Central memory CD4-positive, alpha-beta T cell (primary cell): ENCODE data around the gene SNAI3.

ENCODE experiments used
- DNase-seq: peaks from one replicate; pipeline ENCODE4 v3.0.0; 2022
- total RNA-seq, 3 experiments: gene quantifications; one replicate each; lab custom pipeline; 2026; lab: John Stamatoyannopoulos, UW

The SNAI3 gene
- 0.99 to 29.7 (median 8.5) reads per million in 3 experiments for total RNA-seq

DNA sequence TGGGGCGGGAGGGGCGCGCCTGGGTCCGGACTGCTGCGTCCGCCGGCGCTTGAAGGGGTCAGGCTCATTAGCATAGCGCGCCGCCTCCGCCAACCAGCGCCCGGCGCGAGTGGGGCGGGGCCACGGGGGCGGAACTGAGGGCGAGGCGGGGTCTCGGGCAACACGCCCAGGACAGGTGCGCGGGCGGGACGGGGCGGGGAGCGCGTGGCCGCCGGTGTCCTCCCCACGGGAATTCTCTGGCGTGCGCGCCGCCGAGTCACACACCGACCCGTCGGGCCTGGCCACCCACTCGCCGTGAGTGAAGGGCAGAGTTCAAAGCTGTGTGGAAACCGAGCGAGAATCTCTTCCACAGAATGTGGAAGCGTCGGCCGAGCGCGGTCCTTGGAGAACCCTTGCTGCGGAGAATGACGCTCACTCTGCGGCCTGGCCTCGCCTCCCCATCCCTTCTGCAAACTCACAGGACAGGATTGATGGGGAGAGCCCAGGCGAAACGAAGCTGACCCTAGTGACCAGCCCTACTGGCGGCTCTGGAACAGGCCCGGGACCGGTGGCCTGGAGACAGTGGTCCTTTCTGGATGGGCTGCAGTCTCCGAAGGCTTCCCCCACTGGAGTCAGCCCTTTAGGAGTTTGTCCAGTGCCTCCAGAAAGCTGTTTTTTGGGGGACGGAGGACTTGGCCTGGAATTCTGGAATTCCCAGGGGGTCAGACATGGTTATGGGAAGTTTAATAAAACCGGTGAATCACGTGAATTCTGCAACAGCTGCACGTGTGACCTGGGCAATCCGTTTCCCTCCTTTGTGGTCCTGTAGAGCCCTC is at the start of gene SNAI3:
Gene SNAI3 (minus strand): TSS at position 69 of the 815 bp plus-strand sequence. CDS start 101 bp downstream, outside the sequence.
- DNase-seq: peak; percentile 78

DNA sequence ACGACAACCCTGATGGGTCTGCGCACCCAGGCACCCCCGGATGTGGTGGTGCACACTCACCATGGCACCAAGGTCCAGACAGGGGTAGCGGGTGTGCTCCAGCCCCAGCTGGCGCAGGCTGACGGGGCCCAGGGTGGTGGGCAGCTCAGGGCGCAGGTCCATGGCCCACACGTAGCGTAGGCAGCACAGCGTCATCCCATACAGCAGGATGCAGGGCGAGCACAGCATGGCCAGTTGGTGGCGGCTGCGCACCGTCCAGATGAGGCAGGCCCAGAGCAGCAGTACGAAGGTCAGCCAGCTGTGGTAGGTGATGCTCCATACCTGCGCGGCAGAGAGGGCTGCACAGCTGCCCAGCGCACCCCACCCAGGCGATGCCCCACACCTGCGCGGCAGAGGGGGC is 49.8 kb upstream of the SNAI3 start:
- no peak for DNase-seq

DNA sequence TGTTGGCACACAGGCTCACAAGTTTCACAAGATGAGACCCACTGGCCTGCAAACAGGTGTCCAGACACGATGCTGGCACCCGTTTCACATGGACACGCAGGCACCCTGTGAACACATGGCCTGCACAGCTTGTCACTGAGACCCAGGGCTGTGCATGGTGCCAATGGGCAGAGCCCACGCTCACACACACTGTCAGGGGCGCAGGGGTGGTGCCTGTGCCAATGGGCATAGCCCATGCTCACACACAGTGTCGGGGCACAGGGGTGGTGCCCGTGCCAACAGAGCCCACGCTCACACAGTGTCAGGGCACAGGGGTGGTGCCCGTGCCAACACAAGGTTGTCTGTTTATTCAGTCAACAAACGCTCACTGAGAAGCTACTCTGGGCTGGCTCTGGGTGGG is 49.3 kb upstream of the SNAI3 start:
- no peak for DNase-seq

DNA sequence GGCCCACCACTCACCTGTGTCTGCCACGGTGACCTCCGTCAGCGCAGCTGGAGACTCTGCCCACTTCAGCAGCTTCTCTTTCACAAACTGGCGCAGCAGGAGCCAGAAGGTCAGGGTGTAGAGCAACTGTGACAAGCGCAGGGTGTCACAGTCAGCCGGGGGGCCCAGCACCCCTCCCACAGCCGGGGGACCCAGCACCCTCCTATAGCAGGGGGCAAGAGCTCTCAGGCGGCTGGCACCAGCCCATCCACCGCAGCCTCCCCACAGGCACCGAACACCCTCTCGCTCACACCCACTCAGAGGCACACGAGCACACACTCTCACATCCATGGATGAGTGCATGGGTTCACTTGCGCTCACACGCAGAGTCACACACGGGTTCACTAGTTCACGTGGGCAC is 48.8 kb upstream of the SNAI3 start:
- DNase-seq: no peak

DNA sequence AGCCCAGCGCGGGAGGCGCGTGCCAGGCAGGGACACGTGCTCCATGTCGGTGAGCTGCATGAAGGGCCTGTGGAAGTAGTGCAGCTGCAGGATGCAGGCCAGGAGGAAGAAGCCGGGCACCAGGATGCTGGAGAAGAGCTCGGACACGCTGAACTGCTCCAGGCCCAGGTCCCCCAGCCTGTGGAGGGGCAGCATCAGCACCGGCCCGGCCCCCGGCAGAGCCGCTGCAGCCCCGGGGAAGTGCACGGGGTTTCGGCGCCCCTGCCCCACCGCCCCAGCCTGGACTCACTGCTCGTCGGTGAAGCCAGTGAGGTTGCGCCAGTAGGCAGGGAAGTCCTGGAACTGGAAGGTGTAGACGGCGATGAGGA is 48.0 kb upstream of the SNAI3 start:
- no peak for DNase-seq

DNA sequence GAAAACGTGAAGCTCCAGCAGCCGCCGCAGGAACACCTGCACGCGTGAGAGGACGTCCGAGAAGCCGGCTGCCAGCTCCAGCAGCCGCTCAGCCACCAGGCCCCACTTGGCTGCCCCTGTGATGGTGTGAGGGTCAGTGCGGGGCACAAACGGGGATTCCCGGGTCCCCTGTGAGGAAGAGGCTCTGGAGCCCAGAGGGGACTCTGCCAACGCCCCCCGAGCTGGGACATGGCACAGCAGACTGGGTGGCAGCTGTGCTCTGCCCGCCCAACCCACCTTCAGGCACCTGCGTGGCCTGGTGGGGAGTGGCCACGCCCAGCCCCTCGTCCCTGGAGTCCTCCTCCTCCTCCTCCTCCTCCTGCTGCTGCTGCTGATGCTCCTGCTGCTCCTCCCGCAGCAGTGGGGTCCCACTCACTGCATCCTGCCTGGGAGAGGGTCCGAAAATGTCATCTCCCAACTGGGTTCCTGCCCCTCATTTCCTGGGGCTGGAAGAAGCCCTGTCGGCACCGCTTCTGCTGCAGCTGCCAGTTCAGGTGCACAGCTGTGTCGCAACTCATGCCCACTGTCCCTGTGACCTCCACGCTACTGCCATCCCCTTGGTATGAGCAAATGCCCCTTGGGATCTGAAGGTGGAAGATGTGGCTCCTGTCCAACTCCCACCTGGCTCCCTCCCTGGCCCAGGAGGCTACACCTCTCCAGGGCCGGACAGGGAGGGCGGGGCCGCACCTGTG is 47.5 kb upstream of the SNAI3 start:
- no peak for DNase-seq

DNA sequence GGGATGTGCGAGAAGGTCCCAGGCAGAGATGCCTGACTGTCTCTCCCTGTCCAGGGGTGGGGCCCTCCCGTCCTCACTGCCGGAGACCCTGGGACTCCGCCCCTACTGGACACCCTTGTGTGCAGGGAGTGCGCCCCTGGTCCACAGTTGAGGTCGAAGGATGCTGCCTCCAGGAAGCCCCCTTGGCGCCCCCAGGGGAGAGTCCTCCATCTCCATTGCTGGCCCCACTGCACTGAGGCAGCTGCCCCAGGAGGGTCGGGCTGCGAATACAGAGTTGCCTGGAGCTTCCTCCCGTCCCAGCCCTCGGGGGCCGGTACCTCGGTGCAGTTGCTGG is 46.6 kb upstream of the SNAI3 start:
- DNase-seq: no peak

DNA sequence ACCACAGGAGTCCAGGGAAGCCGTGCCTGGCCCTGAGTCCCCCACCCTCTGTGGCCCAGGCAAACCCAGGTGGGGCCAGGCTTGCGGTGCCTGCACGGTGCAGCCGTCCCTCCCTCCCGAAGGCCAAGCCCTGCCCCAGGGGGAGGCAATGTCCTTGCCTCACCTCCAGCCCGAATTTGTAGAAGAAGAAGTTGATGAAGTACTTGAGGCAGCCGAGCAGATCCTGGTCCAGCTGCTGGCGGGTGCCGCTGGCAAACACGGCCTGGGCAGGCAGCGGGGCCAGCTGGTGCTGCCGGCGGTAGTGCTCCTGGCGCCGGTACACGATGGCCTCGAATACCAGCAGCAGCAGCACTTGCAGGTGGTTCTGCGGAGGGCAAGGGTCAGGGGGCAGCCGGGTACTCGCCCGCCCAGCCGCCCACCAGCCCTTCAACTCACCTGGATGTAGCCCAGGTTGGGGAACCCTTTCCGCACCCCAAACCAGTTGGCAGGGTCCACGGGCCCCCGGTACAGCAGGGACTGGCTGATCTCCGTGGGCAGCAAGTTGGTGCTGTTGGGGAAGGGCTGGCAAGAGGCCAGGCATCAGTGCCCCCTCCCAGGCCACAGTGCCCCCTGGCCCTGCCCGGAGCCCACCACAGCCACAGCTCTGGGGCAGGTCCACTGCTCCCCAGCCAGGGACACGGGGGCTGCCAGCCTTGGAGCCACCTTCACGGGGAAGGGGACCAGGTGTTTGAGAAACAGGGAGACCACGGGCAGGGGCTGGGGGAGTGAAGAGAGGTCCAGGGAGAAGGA is 46.1 kb upstream of the SNAI3 start:
- no peak for DNase-seq

DNA sequence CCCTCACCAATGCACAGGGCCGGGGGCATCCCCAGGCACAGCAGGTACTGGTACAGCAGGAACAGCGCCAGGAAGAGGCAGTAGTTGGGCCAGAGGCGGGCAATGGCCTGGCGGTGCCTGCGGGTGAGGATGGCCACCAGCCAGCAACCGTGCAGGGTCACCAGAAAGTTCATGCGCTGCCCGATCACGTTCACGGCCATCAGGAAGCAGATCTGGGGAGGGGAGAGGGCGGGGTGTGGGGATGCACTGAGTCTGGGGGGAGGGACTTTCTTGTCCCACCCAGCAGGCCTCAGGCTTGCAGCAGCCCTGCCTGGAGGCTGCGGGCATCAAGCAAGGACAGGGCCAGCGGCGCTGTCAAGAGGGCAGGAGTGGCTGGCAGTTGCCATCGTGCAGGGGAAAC is 45.4 kb upstream of the SNAI3 start:
- no peak for DNase-seq

DNA sequence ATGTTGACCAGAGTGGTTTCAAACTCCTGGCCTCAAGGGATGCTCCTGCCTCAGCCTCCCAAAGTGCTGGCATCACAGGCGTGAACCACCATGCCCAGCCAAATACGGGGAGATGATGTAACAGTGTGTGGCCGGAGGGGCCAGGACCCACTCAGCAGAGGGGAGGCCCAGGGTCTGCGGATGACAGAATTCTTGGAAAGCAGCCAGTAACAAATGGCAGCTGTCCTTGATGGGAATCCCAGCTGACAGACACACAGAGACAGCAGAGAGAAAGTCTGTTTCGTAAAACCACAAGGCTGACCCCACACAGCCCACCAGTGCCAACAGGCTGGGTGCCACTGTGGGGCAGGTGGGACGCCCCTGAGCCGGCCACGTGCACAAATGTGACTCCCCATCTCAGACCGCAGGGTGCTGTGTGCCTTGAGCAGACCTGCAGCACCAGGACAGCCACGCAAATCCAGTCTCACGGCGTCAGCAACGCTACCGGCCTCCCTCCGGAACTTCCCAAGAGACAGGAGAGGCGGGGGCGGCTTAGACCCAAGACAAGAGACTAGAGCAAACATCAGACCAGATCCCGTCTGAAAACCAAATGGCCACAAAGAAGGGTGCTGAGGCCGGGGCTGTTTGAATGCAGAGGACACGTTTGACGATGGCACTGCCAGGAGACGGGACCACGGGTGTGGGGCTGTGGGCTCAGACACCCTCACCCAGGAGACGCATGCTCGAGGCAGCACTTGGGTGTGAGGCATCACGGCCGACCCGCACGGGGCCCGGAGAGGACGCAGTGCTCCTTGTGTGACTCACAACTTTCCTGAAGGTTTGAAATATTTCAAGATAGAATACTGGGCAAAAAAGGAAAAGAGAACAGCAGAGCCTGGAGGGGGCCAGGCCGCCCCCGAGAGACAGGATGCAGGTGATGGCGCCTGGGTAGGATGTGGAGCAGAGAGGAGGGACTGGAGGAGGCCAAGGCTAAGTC is 44.6 kb upstream of the SNAI3 start:
- no peak for DNase-seq

DNA sequence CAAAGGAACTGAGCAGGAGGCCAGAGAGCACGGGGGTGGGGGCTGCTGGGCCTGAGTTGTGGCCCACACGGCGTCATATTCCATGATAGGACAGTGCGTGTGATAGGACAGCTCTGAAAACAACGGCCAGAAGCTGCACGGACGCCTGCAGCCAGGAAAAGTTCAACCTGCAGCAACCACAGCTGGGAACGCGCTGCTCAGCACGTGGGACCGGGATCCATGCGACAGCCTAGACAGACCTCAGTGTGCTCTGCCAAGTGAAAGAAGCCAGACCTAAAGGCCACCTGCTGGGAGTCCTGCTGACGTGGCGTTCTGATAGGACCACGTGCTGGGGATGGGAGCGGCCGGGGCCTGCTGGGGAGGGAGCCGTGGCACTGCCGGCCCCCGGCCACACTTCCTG is 41.6 kb upstream of the SNAI3 start:
- no peak for DNase-seq

DNA sequence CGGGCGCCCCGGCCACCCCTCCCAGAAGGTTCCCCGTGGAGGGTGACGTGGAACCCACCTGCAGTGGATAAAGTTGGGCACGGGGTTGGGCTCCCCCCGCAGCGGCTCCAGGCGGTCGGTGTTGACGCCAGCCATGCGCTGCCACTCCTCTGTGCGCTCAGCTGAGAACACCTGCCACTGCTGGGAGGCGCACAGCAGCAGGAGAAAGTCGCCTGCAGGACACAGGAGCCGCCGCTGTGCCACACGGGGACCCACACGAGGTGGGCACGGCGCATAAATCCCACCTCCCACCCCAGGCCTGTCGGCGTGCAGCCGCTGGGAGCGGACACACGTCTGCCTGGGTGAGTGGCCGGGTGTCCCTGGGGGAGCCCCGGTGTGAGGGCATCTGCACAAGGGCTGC is 40.7 kb upstream of the SNAI3 start:
- no peak for DNase-seq

DNA sequence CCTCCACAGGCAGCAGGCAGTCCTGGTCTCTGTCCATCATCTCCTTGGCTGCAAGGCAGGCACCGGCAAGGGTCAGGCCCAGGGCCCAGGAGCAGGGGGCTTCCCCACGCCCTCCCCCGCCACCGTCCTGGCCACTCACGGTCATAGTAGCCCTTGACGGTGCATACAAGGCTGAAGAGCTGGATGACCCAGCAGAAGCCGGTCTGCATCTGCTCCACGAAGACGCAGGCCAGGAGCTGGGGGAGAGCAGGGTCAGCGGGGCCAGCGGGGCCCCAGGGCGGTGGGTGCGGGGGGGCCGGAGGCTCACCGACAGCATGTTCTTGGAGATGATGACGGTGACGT is 40.1 kb upstream of the SNAI3 start:
- DNase-seq: no peak

DNA sequence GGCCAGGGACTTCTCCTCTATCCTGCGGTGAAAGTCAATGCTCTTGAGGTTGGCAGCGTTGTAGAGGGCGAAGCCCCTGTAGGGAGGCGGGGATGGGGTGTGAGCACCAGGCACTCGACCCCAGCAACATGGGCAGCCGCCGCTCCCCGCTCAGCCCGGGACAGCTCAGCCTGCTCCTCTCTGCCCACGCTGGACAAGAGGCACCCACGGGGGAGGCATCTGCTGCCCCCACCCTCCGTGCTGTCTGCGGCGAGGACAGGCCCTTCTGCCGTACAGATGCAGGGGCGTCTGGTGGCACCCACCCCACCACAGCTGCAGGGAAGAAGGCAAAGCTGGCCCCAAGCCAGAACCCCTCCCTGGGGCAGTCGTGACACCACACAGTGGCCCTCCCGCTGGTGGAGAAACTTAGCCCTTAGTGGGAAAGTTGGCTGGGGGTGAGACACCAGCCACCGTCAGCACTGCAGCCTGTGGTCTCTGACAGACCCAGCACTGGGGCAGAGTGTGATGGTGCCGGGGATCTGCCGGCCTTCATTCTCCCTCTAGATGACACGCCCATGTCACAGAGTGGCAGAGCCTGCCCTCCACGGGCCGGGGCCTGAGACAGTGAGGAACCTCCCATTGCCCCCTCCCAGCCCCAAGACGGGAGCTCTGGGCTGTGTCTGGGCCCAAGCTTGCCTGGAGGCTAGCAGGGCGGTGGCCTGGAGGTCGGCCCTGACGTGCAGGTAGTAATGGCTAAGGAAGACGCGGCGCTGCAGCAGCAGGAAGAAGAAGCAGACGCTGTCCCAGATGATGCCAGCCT is 39.5 kb upstream of the SNAI3 start:
- DNase-seq: no peak

DNA sequence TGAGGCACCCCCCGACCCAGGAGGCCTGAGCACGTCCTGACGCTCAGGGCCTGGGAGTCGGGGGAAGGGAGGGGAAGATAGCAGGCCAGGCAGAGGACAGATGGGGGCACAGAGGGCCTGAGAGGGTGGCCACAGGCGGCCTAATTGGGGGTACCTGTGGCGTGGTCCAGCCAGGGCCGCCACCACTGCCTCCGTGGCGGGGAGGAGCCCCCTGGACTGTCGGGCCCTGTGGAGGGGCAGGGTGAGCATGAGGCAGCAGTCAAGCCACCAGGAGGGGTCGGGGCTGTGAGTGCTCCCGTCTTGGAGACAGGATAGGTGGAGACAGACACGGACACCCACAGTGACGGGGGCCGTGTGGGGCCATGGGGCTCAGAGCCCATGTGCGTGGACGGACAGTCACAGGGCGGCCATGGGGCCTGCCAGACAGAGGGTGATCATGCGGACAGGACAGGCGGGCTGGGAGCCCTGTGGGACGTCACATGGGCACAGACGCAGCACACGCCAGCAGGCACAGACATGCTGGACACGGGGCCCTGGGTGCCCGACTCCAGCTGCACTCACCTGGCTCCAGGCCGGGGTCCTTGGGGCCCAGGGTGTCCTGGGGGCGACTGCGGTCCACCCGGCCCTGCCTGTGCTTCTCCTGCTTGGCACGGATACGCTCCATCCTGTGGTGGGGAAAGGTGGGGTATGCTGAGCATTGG is 38.7 kb upstream of the SNAI3 start:
- DNase-seq: no peak

DNA sequence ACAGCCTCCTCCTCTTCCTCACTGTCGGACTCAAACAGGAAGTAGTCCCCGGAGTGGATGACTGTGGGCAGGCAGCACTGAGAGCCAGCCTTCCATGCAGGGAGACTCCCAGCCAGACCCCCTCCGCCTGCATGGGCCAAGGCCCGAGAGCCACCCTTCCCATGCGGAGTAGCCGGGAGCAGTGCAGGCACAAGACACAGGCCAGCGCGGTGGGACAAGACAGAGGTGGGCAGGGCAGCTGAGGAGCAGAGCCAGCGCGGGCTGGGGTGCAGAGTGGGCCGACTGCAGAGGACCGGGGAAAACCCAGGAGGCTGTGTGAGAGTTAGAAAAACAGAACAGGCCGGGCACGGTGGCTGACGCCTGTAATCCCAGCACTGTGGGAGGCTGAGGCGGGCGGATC is 37.6 kb upstream of the SNAI3 start:
- no peak for DNase-seq

DNA sequence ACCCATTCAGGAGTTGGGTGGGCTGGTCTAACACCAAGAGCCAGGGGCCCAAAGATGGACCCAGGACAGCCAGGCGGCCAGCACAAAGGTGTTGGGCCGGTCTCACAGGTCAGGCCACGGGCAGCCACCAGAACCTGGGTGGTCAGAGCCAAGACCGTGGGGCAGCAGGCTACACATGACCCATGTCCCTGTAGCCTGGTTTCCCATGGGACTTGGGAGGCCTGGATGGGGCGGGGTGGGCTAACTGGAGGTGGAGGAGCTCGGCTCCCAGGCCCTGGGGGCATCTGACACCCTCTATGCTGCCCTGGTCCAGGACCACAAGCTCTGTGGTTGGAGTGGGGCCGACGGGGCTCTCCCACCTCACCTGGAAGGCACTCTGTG is 37.2 kb upstream of the SNAI3 start:
- DNase-seq: no peak

DNA sequence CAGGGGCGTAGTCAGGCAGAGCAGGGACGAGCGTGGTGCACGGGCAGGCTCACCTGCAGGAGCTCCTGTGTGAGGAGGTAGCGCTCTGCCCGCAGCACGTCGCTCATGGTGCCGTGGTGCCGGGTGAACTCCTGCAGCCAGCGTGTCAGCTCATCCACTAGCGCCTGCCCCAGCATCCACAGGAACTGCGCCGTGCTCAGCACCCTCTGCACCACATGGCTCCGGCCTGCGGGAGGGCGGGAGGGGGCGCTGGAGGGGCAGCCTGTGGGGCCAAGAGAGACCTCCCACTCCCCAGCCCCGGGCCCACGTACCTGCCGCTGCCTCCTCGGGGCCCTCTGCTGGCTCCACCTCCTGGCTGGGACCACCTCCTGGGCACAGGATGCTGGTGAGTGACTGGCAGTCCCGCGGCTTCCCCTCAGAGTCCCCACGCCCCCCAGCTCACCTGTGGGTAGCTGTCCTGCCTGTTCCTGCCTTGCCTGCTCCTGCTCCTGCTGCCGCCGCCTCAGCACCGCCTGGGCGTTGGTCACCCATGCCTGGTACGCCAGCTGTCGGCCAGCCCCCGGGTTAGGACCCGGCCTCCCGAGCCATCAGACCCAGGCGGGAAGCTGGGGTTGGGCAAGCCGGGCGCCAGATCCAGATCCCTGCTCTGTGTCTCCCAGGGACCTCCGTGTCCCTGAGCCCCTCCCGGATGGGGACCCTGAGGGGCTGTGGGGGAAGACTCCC is 36.6 kb upstream of the SNAI3 start:
- no peak for DNase-seq

DNA sequence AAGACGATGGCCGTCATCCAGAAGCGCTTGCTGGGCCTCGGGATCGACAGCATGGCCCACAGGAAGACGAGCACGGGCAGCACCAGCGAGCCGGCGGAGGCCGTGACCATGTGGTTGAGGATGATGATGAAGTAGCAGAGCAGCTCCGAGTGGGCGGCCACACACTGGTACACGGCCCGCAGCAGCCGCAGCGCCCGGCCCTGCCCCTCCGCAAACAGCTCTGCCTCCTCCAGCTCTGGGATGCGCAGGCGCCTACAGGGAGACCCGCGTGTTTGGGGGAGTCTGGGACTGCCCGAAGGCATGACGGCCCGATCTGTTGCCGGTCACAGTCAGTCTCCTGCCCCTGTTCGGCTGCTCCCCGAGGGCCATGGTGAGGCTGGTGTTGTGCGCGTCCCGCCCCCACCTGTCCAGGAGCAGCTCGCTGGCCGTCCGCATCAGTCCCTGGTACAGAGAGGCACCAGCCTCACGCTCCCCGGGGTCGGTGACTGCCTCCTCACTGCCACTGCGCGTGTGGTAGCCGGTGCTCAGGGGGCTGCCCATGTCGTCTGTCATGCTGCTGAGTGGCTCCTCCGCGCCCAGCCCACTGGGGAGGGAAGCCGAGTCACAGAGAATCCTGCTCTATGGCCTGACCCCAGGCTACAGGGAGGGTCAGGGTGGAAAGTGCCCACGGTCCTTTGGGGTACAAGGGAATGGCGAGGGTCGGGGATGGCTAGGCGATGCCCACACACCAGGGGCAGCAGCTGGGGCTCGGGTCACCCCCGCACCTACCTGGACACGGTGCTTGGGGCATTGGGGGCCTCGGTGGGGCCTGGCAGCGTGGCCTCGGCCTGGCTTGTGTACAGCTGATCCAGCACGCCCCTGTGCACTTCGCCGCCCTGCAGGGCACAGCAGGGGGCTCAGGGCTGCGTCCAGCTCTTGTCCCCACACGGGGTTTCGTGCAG is 35.8 kb upstream of the SNAI3 start:
- no peak for DNase-seq
